Hepatocyte (in vitro differentiated cells): ENCODE data around the gene EIF4G3.

ENCODE experiments used
- CTCF ChIP-seq: fragments of 200-600 bp; sonication (generic); IDR thresholded peaks from 2 replicates; pipeline ENCODE4 v1.5.1; 2016; ENCODE audit warnings: antibody characterized with exemption, mild to moderate bottlenecking; ENCODE audit not compliant: poor library complexity
- EZH2phosphoT487 ChIP-seq: fragments of 200-600 bp; sonication (generic); IDR thresholded peaks from one replicate; pipeline ENCODE4 v1.6.1; 2018; ENCODE audit warnings: antibody characterized with exemption, mild to moderate bottlenecking, low read depth, moderate library complexity; ENCODE audit not compliant: unreplicated experiment, severe bottlenecking

- TF ChIP-seq CTCF (no peak), EZH2phosphoT487 (no peak)
These were observed 109.0 kb downstream of the EIF4G3 start for GRCh38 chr1:21067551-21068227.
